GM23248 (cell line): ENCODE measurements around the gene PCK2. TPM values are rescaled to one million over a fixed set of nuclear protein-coding genes. Genes with fewer than 3 reads are reported as not detected.

Source experiments
- DNase-seq: peaks from one replicate; pipeline ENCODE4 v3.0.0-alpha.2; 2015
- H2AFZ ChIP-seq: fragments of 200-600 bp; sonication (generic); 2 replicates; pipeline ENCODE4 v1.6.1; 2016; ENCODE audit warnings: antibody characterized with exemption
- H3F3A ChIP-seq: fragments of 200-600 bp; sonication (generic); 2 replicates; pipeline ENCODE4 v1.6.1; 2016; ENCODE audit warnings: mild to moderate bottlenecking, antibody characterized with exemption, mixed run types; ENCODE audit not compliant: insufficient read depth
- H3K27ac ChIP-seq: fragments of 200-600 bp; sonication (generic); 2 replicates; pipeline ENCODE4 v1.5.1; 2016; ENCODE audit warnings: mild to moderate bottlenecking
- H3K27me3 ChIP-seq: fragments of 200-600 bp; sonication (generic); replicated peaks from 2 replicates; pipeline ENCODE4 v1.6.1; 2016; ENCODE audit warnings: mild to moderate bottlenecking; ENCODE audit not compliant: insufficient read depth
- H3K36me3 ChIP-seq: fragments of 200-600 bp; sonication (generic); 2 replicates; pipeline ENCODE4 v1.6.1; 2016; ENCODE audit warnings: low read depth, mild to moderate bottlenecking
- H3K4me1 ChIP-seq: fragments of 200-600 bp; sonication (generic); 2 replicates; pipeline ENCODE4 v1.6.1; 2016; ENCODE audit warnings: mild to moderate bottlenecking; ENCODE audit not compliant: insufficient read depth
- H3K4me2 ChIP-seq: fragments of 200-600 bp; sonication (generic); one replicate; pipeline ENCODE4 v1.6.1; 2016; ENCODE audit warnings: mild to moderate bottlenecking; ENCODE audit not compliant: unreplicated experiment
- H3K4me3 ChIP-seq: fragments of 200-600 bp; sonication (generic); 2 replicates; pipeline ENCODE4 v1.5.1; 2016; ENCODE audit warnings: mild to moderate bottlenecking
- H3K79me2 ChIP-seq: fragments of 200-600 bp; sonication (generic); 2 replicates; pipeline ENCODE4 v1.6.1; 2016; ENCODE audit warnings: mild to moderate bottlenecking; ENCODE audit not compliant: insufficient read depth
- H3K9ac ChIP-seq: fragments of 200-600 bp; sonication (generic); 2 replicates; pipeline ENCODE4 v1.6.1; 2016; ENCODE audit warnings: mild to moderate bottlenecking
- H3K9me2 ChIP-seq: fragments of 200-600 bp; sonication (generic); 2 replicates; pipeline ENCODE4 v1.6.1; 2016; ENCODE audit warnings: mixed run types, mild to moderate bottlenecking, moderate library complexity; ENCODE audit not compliant: insufficient read depth
- H3K9me3 ChIP-seq: fragments of 200-600 bp; sonication (generic); one replicate; pipeline ENCODE4 v1.6.1; 2017; ENCODE audit warnings: low read depth
- H4K20me1 ChIP-seq: fragments of 200-600 bp; sonication (generic); 2 replicates; pipeline ENCODE4 v1.6.0; 2016; ENCODE audit not compliant: insufficient read depth
- EZH2 ChIP-seq: fragments of 200-600 bp; sonication (generic); IDR thresholded peaks from 2 replicates; pipeline ENCODE4 v1.6.1; 2018; ENCODE audit warnings: antibody characterized with exemption, mild to moderate bottlenecking; ENCODE audit not compliant: insufficient read depth, poor library complexity, severe bottlenecking
- EZH2phosphoT487 ChIP-seq: fragments of 200-600 bp; sonication (generic); IDR thresholded peaks from 2 replicates; pipeline ENCODE4 v1.6.1; 2018; ENCODE audit warnings: antibody characterized with exemption, moderate library complexity, mild to moderate bottlenecking, low read depth; ENCODE audit not compliant: insufficient read depth
- WGBS, 2 experiments: methylation state at CpG; one replicate each; pipeline ENCODE4 v1.1.6; 2015 to 2017; ENCODE audit warnings: low lambda C conversion rate in 2 of 2, low coverage in 1 of 2; ENCODE audit errors: missing lambda C conversion rate in 2 of 2; 5-methylcytosine and 5-hydroxymethylcytosine counted together
- in situ Hi-C: fragments of 300-500 bp; cut with MboI; formaldehyde crosslinking; loops from 2 replicates; pipeline ENCODE4 v1.15.0; 2020
- polyA plus RNA-seq: library from polyadenylated mRNA; unstranded; fragments of >200 nt; fragmentation: Nextera tagmentation; extraction: Ambion mirVana; gene quantifications from 2 replicates; pipeline ENCODE4 v1.2.1, GENCODE V29; 2016
- total RNA-seq: library from RNA; depleted of rRNA; stranded (reverse); fragments of >200 nt; shearing (Covaris generic); gene quantifications from 2 replicates; pipeline ENCODE4 v1.2.3, GENCODE V29; 2014

The PCK2 gene
- total and polyA plus RNA-seq, 2 experiments from 2014 or later: 84.3 to 148 TPM

DNA sequence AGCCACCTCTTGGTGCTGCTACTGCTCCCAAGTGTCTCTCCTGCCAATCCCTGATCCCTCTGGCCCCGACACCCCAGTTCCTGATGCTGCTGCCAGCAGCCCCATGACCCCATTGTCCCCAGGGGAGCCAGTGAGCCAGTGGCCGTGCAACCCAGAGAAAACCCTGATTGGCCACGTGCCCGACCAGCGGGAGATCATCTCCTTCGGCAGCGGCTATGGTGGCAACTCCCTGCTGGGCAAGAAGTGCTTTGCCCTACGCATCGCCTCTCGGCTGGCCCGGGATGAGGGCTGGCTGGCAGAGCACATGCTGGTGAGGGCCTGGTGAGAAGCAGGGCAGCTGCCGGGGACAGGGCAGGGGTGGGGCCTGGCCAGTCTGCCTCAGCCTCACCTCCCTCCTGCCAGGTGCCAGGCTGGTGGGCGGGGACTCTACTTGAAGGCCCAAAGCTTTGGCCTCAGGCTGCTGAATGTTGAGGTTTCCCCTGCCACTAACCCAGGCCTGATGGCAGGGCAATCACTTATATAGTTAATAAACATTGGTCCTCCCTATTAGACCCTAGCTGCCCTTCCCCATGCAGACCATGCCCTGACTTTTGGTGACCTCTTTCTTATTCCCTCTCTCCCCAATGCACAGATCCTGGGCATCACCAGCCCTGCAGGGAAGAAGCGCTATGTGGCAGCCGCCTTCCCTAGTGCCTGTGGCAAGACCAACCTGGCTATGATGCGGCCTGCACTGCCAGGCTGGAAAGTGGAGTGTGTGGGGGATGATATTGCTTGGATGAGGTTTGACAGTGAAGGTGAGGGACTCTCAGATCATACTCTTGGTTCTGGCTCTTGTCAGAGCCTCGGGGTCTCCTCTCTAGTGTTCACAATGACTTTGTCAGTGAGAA is 5.1 kb downstream of the PCK2 start:
- Histone ChIP-seq H3F3A (peaks cover 11% of the 10 kb centered on the region), H3K36me3 (peaks cover 55% of the 10 kb centered on the region; the same call in 1 of the 2 replicates), H3K27me3 (no peaks in the 10 kb centered on the region), H3K9ac (no peak overlapping the region), H3K9me2 (no peaks in the 10 kb centered on the region), H3K9me3 (no peaks in the 10 kb centered on the region), H3K4me1 (peaks cover 7% of the 10 kb centered on the region), H2AFZ (no peak overlapping the region), H4K20me1 (no peaks in the 10 kb centered on the region), H3K4me2 (no peak overlapping the region), H3K4me3 (no peak overlapping the region), H3K27ac (no peak overlapping the region), H3K79me2 (peaks cover 30% of the 10 kb centered on the region)
- WGBS, 2 experiments: 90 to 94% methylated on average over 15 to 17 of the region's 17 CpGs
- in situ Hi-C loops: no loop called here
- DNase-seq: no peak
- TF ChIP-seq EZH2 (no peak), EZH2phosphoT487 (no peak)

DNA sequence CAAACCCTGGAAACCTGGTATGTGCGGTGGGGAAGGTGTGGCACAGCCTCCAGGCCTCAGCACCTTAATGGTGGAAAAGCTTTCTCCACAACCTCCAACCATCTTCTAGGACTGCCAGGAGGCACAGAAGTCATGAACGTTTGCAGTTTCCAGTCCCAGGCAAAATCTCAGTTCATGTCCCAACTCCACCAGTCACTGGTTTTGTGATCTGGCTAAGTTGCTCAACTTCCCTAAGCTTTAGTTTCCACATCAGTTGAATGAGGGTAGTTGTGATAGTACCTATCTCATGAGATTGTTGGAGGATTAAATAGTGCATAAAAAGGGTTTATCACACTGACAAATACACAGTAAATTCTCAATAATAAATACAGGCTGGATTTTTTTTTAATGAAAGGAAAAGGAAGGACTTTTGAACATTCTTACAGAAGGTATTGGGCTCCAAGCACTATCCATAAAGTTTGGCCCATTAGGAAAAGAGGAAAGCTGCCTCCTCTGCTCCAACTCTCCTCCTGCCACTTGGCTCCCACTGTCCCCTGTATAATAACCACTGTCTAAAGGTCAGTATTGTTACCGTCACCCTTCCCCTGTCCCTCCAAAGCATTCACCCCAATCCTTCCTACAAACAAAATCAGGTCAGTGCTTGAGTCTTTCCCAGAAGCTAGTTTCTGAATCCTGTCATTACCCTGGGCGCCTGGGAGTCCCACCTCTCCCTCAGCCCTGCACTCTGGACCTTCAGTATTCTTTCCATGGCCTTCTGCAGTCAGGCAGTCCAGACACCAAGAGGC is 6.3 kb downstream of the PCK2 start:
- Histone ChIP-seq H3K9me2 (no peaks in the 10 kb centered on the region), H3K9me3 (no peaks in the 10 kb centered on the region), H3K79me2 (peaks cover 18% of the 10 kb centered on the region), H3K36me3 (peaks cover 56% of the 10 kb centered on the region; the same call in 1 of the 2 replicates), H3F3A (peaks cover 14% of the 10 kb centered on the region), H3K4me3 (no peak overlapping the region), H3K9ac (no peak overlapping the region), H3K4me1 (peaks cover 6% of the 10 kb centered on the region), H3K4me2 (no peak overlapping the region), H3K27me3 (no peaks in the 10 kb centered on the region), H2AFZ (no peak overlapping the region), H4K20me1 (no peaks in the 10 kb centered on the region), H3K27ac (no peak overlapping the region)
- in situ Hi-C loops: no loop called here
- WGBS, 2 experiments: 71 to 73% methylated on average over 4 of the region's 4 CpGs
- no peak for TF ChIP-seq EZH2
- no peak for TF ChIP-seq EZH2phosphoT487
- no peak for DNase-seq

DNA sequence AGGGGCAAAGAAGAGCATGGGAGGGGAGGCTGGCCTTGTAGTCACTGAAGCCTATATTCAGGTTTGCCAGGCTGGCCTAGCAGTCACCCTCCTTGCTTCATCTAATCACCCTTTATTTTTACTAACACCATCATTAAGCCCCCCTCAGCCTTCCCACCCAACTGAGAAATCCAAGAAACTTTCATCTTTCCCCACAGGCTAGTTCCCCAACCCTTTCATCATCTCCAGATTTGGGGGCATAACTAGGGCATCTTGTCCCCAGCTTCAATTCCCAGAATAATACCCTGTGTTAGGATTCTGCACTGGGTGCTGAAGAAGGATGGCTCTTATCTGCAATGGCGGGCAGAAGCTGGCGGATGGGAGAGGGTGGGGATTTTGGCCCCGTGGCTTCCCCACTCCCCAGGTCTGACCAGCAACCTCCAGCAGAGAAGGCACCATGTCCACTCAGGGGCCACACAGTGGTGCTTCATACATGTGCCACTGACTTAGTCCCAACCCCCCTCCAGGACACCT is 6.9 kb downstream of the PCK2 start:
- no peaks in the 10 kb centered on the region for H3K9me3 ChIP-seq
- TF ChIP-seq EZH2phosphoT487: no peak
- TF ChIP-seq EZH2: no peak
- no peaks in the 10 kb centered on the region for H4K20me1 ChIP-seq
- no peak overlapping the region for H3K4me2 ChIP-seq
- no peak overlapping the region for H3K27ac ChIP-seq
- H2AFZ ChIP-seq: no peak overlapping the region
- no peak for DNase-seq
- H3F3A ChIP-seq: peaks cover 20% of the 10 kb centered on the region
- H3K4me1 ChIP-seq: no peaks in the 10 kb centered on the region
- no peaks in the 10 kb centered on the region for H3K27me3 ChIP-seq
- in situ Hi-C loops: no loop called here
- peaks cover 56% of the 10 kb centered on the region; the same call in 1 of the 2 replicates for H3K36me3 ChIP-seq
- no peak overlapping the region for H3K4me3 ChIP-seq
- peaks cover 11% of the 10 kb centered on the region for H3K79me2 ChIP-seq
- 78 to 85% methylated on average over 3 of the region's 3 CpGs for WGBS, 2 experiments
- no peak overlapping the region for H3K9ac ChIP-seq
- no peaks in the 10 kb centered on the region for H3K9me2 ChIP-seq

DNA sequence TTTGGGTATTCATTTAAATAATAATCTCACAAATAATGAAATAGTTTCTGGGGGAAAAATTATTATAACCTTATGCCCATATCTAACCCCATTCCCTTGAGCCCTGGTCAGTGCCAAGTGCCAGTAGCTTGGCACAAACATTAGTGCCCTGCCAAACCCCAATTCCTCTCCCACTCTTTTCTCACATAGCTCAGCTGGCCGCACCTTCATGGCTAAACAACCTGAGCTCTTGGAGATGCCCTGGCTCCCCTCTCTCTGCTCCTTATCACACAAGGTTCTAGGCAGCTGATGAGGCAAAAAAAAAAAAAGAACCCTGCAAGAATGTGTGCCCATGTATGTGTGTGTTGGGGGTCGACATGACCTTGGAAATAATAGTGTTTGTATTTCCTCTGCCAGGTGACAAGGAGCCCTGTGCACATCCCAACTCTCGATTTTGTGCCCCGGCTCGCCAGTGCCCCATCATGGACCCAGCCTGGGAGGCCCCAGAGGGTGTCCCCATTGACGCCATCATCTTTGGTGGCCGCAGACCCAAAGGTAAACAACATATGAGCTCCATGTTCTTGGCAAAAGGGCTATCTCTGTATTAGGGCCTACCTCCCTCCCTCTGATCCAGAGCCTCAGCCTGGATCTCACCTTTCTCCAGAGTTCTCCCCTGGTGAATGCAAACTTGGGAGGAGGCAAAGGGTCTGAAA is 8.4 kb downstream of the PCK2 start:
- in situ Hi-C loops: no loop called here
- no peaks in the 10 kb centered on the region for H4K20me1 ChIP-seq
- no peak for DNase-seq
- H3K4me3 ChIP-seq: no peak overlapping the region
- 0 out of 2 replicates have a peak, but pooled peaks cover 5% of the 10 kb centered on the region for H3K4me1 ChIP-seq
- no peaks in the 10 kb centered on the region for H3K9me2 ChIP-seq
- H2AFZ ChIP-seq: no peak overlapping the region
- peaks cover 24% of the 10 kb centered on the region for H3F3A ChIP-seq
- TF ChIP-seq EZH2 (no peak), EZH2phosphoT487 (no peak)
- H3K27ac ChIP-seq: no peak overlapping the region
- H3K9ac ChIP-seq: no peak overlapping the region
- no peaks in the 10 kb centered on the region for H3K79me2 ChIP-seq
- 97 to 98% methylated on average over 7 of the region's 7 CpGs for WGBS, 2 experiments
- no peak overlapping the region for H3K4me2 ChIP-seq
- peaks cover 51% of the 10 kb centered on the region; the same call in 1 of the 2 replicates for H3K36me3 ChIP-seq
- no peaks in the 10 kb centered on the region for H3K9me3 ChIP-seq
- H3K27me3 ChIP-seq: no peaks in the 10 kb centered on the region
